ENCODE data around the gene KCNIP4. TPM values are rescaled to one million over a fixed set of nuclear protein-coding genes. Genes with fewer than 3 reads are reported as not detected.

The KCNIP4 gene
- total and polyA plus RNA-seq, 10 donors, result not detected

GRCh38 chr4:21749412-21749811 lies 199.2 kb downstream of the KCNIP4 start:
- H3K27me3 ChIP-seq (replicated peaks in 1 of 7), result no peaks in the 10 kb centered on the region
- DNase-seq, result no peak
- no peak overlapping the region for H3K27ac ChIP-seq
- intact Hi-C loops (cut with DNase I; ENCODE audit: low total_unique reads), result no loop called here
- no peak overlapping the region for H3K4me3 ChIP-seq
- WGBS, 5 donors, result 81 to 89% (median 87%) methylated on average over 4 of the region's 4 CpGs
- H3K36me3 ChIP-seq, result no peaks in the 10 kb centered on the region
- H3K4me1 ChIP-seq, result no peaks in the 10 kb centered on the region
- TF ChIP-seq POLR2A (IDR thresholded peaks at IDR 0.05), result no peak
- TF ChIP-seq, protein P1, sequence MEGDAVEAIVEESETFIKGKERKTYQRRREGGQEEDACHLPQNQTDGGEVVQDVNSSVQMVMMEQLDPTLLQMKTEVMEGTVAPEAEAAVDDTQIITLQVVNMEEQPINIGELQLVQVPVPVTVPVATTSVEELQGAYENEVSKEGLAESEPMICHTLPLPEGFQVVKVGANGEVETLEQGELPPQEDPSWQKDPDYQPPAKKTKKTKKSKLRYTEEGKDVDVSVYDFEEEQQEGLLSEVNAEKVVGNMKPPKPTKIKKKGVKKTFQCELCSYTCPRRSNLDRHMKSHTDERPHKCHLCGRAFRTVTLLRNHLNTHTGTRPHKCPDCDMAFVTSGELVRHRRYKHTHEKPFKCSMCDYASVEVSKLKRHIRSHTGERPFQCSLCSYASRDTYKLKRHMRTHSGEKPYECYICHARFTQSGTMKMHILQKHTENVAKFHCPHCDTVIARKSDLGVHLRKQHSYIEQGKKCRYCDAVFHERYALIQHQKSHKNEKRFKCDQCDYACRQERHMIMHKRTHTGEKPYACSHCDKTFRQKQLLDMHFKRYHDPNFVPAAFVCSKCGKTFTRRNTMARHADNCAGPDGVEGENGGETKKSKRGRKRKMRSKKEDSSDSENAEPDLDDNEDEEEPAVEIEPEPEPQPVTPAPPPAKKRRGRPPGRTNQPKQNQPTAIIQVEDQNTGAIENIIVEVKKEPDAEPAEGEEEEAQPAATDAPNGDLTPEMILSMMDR (IDR thresholded peaks at IDR 0.05 in 8 of 11, conservative IDR thresholded peaks at IDR 0.05 in 3 of 11), result no peak
- TF ChIP-seq POLR2AphosphoS5 (IDR thresholded peaks at IDR 0.05), result no peak
- H3K9me3 ChIP-seq, result no peaks in the 10 kb centered on the region

DNA sequence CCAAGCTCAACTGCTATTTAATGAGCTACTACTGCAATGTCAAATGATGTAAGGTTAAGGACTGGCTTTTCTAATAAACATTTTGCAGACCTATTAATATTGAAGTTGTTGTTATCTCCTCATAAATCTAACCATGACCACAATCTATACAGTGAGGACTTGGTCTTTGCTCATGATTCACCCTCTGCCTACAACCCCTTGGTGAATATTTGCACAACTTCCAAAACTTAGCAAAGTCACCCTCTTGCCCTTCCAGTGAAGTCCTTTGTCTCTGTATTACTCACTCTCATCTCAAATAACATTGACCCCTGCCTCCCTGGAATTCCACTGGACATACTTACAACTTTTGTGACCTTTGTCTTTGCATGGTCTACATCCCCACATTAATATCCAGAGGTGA lies 204.5 kb downstream of the KCNIP4 start:
- Histone ChIP-seq H3K9me3 (no peaks in the 10 kb centered on the region), H3K27ac (no peak overlapping the region), H3K36me3 (no peaks in the 10 kb centered on the region), H3K4me1 (no peaks in the 10 kb centered on the region), H3K27me3 (replicated peaks in 1 of 7) (no peaks in the 10 kb centered on the region), H3K4me3 (no peak overlapping the region)
- TF ChIP-seq, protein P1 (IDR thresholded peaks at IDR 0.05 in 8 of 11, conservative IDR thresholded peaks at IDR 0.05 in 3 of 11), result no peak
- TF ChIP-seq POLR2A (IDR thresholded peaks at IDR 0.05) (no peak), POLR2AphosphoS5 (IDR thresholded peaks at IDR 0.05) (no peak)
- intact Hi-C loops (cut with DNase I; ENCODE audit: low total_unique reads), result no loop called here
- DNase-seq, result no peak

DNA sequence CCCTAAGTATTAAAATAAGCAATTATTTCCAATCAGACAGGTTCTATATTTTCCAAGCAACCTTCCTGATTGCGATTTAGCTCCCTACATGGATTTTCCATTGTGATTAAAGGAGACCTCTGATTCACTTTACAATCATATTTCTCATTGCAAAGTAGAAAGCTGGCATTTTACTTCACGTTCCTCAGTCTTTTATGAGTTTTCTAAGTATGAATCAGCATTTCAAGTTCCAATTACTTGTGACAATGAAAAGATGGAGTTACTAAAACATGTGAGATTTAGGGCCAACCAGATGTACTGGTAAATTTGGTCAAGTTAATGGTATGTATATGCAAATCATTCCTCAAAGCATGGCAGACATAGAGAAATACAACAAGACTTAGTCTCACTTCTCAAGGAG lies 206.2 kb downstream of the KCNIP4 start:
- no peak for DNase-seq
- H3K36me3 ChIP-seq, result no peaks in the 10 kb centered on the region
- TF ChIP-seq, protein P1 (IDR thresholded peaks at IDR 0.05 in 8 of 11, conservative IDR thresholded peaks at IDR 0.05 in 3 of 11), result no peak
- TF ChIP-seq POLR2AphosphoS5 (IDR thresholded peaks at IDR 0.05), result no peak
- H3K9me3 ChIP-seq, result no peaks in the 10 kb centered on the region
- no peaks in the 10 kb centered on the region for H3K27me3 ChIP-seq (replicated peaks in 1 of 7)
- H3K4me1 ChIP-seq, result no peaks in the 10 kb centered on the region
- intact Hi-C loops (cut with DNase I; ENCODE audit: low total_unique reads), result no loop called here
- H3K27ac ChIP-seq, result no peak overlapping the region
- no peak overlapping the region for H3K4me3 ChIP-seq
- 70 to 87% (median 79%) methylated on average over 2 of the region's 2 CpGs for WGBS, 5 donors

- no peak for TF ChIP-seq POLR2A (IDR thresholded peaks at IDR 0.05)
- TF ChIP-seq, protein P1 (IDR thresholded peaks at IDR 0.05 in 8 of 11, conservative IDR thresholded peaks at IDR 0.05 in 3 of 11), result no peak
- no peak for TF ChIP-seq POLR2AphosphoS5 (IDR thresholded peaks at IDR 0.05)
- no peak for DNase-seq
- intact Hi-C loops (cut with DNase I; ENCODE audit: low total_unique reads), result no loop called here
- no peak overlapping the region for H3K27ac ChIP-seq
- H3K27me3 ChIP-seq (replicated peaks in 1 of 7), result no peaks in the 10 kb centered on the region
- no peaks in the 10 kb centered on the region for H3K4me1 ChIP-seq
- no peaks in the 10 kb centered on the region for H3K9me3 ChIP-seq
- no peak overlapping the region for H3K4me3 ChIP-seq
- 80 to 87% (median 83%) methylated on average over 4 of the region's 4 CpGs for WGBS, 5 donors
- no peaks in the 10 kb centered on the region for H3K36me3 ChIP-seq
These were observed 209.8 kb downstream of the KCNIP4 start for GRCh38 chr4:21738821-21739220.
